Measurements from ENCODE around the gene ST6GAL1. TPM values are rescaled to one million over a fixed set of nuclear protein-coding genes. Genes with fewer than 3 reads are reported as not detected.
"Not testable (repeated sequence)": the region's sequence is repeated elsewhere in the genome, so short reads cannot be mapped to it uniquely, and the experiment has no call there.

Gene ST6GAL1
- total RNA-seq, 1 donor from 2014 or later: 74.0 TPM

DNA sequence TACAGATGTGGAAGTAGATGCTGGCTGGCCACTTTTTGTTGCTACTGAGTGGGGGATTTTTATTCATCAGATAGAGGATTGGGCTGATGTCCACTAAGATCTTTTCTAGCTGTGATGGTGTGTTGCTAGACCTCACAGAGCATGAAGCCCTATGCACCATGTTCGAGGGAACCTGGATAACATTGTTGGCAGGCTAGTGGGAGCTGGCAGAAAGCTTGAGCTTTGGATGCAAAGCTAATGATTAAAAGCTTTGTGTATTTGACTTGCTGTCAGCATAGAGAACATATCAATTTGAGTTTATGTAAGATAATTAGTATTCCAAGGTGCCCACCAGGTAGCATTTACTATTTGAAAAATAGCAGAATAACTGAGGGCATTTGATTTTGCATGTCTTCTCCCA, 59.1 kb downstream of the ST6GAL1 start:
- Mint-ChIP-seq H3K4me3 (ENCODE audit: low read depth) (no peak overlapping the region), H3K4me1 (ENCODE audit: low read depth) (peaks cover 3% of the 10 kb centered on the region), H3K27me3 (no peaks in the 10 kb centered on the region), H3K9me3 (ENCODE audit: low read depth) (no peaks in the 10 kb centered on the region), H3K27ac (peak overlapping the region; percentile 2), H3K36me3 (ENCODE audit: insufficient read depth) (peaks cover 13% of the 10 kb centered on the region)
- DNase-seq (ENCODE audit: low spot score, unreplicated experiment): no peak
- TF ChIP-seq, protein P1, sequence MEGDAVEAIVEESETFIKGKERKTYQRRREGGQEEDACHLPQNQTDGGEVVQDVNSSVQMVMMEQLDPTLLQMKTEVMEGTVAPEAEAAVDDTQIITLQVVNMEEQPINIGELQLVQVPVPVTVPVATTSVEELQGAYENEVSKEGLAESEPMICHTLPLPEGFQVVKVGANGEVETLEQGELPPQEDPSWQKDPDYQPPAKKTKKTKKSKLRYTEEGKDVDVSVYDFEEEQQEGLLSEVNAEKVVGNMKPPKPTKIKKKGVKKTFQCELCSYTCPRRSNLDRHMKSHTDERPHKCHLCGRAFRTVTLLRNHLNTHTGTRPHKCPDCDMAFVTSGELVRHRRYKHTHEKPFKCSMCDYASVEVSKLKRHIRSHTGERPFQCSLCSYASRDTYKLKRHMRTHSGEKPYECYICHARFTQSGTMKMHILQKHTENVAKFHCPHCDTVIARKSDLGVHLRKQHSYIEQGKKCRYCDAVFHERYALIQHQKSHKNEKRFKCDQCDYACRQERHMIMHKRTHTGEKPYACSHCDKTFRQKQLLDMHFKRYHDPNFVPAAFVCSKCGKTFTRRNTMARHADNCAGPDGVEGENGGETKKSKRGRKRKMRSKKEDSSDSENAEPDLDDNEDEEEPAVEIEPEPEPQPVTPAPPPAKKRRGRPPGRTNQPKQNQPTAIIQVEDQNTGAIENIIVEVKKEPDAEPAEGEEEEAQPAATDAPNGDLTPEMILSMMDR (IDR thresholded peaks at IDR 0.05; ENCODE audit: unreplicated experiment): no peak

DNA sequence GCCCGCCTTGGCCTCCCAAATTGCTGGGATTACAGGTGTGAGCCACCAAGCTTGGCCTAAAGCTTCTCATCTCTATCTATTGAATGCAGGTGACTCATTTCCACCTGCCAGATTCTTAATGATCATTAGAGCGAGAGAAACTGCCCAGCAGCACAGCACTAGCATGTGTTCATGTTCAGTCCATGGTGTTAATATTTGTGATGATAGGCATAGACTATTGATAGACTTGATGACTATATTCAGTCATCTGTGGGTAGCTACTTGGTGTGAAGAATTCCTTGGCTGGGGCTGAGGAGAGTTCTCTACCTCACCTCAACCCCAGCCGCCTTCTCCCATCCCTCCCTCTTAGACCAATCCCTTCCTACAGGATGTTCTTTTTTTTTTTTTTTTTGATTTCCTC, 60.0 kb downstream of the ST6GAL1 start:
- DNase-seq (ENCODE audit: low spot score, unreplicated experiment): no peak
- TF ChIP-seq, protein P1 (IDR thresholded peaks at IDR 0.05; ENCODE audit: unreplicated experiment): no peak
- Mint-ChIP-seq H3K4me1 (ENCODE audit: low read depth) (peaks cover 3% of the 10 kb centered on the region), H3K4me3 (ENCODE audit: low read depth) (no peak overlapping the region), H3K36me3 (ENCODE audit: insufficient read depth) (peaks cover 13% of the 10 kb centered on the region), H3K27ac (no peak overlapping the region), H3K27me3 (no peaks in the 10 kb centered on the region), H3K9me3 (ENCODE audit: low read depth) (no peaks in the 10 kb centered on the region)

DNA sequence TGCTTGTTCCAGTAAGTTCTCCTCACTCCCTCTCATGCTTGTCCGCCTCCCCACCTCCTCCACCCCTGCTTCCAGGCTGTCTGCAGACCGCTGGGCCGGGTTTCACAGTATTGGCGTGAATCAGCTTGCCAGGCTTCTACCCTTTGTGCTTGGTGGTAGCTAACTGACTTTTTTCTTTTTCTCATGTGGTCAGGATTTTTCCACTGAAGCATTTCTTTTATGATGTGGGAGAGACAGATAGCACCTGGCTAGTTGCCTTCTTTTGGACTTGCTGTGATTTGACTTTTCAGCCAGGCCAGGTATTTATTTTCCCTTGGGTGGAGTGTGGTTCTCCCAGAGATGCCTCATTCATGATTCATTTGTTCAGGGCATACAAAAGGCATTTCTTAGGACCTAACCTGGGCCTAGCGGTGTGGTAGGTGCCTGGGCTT, 60.6 kb downstream of the ST6GAL1 start:
- no peak overlapping the region for H3K27ac Mint-ChIP-seq
- DNase-seq (ENCODE audit: low spot score, unreplicated experiment): no peak
- peaks cover 12% of the 10 kb centered on the region for H3K36me3 Mint-ChIP-seq (ENCODE audit: insufficient read depth)
- TF ChIP-seq, protein P1 (IDR thresholded peaks at IDR 0.05; ENCODE audit: unreplicated experiment): no peak
- H3K9me3 Mint-ChIP-seq (ENCODE audit: low read depth): no peaks in the 10 kb centered on the region
- peaks cover 3% of the 10 kb centered on the region for H3K4me1 Mint-ChIP-seq (ENCODE audit: low read depth)
- no peaks in the 10 kb centered on the region for H3K27me3 Mint-ChIP-seq
- H3K4me3 Mint-ChIP-seq (ENCODE audit: low read depth): no peak overlapping the region

DNA sequence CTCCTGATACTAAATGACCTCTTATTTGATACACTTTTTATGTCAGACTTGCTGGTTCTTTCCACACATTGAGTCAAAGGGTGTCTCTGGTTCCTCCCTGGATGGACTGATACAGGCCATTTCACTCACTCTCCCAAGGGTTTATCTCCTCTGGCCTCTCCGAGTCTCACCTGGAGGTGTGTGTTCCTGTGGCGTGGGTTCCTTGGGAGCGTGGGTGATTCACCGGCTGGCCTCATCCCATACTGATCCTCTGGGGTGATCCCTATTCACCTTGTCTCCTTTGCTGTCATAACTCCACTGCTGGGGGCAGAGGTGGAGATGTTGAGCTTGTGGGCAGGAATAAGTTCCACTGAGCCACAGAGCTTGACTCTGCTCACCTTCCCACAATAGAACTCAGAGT, 61.1 kb downstream of the ST6GAL1 start:
- H3K4me1 Mint-ChIP-seq (ENCODE audit: low read depth): peaks cover 3% of the 10 kb centered on the region
- TF ChIP-seq, protein P1 (IDR thresholded peaks at IDR 0.05; ENCODE audit: unreplicated experiment): no peak
- no peak for DNase-seq (ENCODE audit: low spot score, unreplicated experiment)
- H3K27me3 Mint-ChIP-seq: no peaks in the 10 kb centered on the region
- peaks cover 13% of the 10 kb centered on the region for H3K36me3 Mint-ChIP-seq (ENCODE audit: insufficient read depth)
- H3K9me3 Mint-ChIP-seq (ENCODE audit: low read depth): no peaks in the 10 kb centered on the region
- no peak overlapping the region for H3K4me3 Mint-ChIP-seq (ENCODE audit: low read depth)
- no peak overlapping the region for H3K27ac Mint-ChIP-seq

DNA sequence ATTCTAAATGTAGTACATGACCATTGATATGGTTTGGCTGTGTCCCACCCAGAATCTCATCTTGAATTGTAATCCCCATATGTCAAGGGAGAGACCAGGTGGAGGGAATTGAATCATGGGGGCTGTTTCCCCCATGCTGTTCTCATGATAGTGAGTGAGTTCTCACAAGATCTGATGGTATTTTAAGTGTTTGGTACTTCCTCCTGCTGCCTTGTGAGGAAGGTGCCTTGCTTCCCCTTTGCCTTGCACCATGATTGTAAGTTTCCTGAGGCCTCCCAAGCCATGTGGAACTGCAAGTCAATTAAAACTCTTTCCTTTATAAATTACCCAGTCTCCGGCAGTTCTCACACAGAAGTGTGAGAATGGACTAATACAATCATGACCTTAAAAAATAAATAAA, 61.8 kb downstream of the ST6GAL1 start:
- H3K4me3 Mint-ChIP-seq (ENCODE audit: low read depth); H3K4me1 Mint-ChIP-seq (ENCODE audit: low read depth); H3K27me3 Mint-ChIP-seq: not testable (repeated sequence)

DNA sequence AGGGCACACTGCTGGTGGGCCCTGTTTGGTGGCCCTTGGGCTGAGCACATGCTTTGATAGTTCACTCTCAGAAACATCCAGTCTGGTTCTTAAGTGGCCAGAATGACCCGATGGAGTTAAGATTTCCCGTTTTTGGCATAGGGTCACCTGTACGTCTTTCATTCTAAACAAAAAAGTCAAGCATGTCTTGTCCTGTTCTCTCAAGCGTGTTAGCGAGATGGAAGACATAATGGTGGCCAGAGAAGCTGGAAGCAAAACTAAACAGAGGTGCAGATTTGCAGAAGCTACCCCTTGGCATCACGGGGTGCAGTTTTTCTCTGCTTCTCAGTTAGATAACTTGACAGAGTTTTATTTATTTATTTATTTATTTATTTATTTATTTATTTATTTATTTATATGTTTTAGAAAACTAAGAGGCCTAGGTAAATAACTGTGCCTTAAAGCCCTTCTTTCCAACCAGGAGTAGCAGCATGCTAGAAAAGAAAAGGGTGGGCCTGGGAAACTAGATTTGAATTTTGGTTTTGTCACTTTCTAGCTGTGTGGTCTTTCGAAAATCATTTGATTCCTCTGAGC, 63.0 kb downstream of the ST6GAL1 start:
- H3K27ac Mint-ChIP-seq: no peak overlapping the region
- no peaks in the 10 kb centered on the region for H3K9me3 Mint-ChIP-seq (ENCODE audit: low read depth)
- peaks cover 3% of the 10 kb centered on the region for H3K4me1 Mint-ChIP-seq (ENCODE audit: low read depth)
- no peak for DNase-seq (ENCODE audit: low spot score, unreplicated experiment)
- no peak overlapping the region for H3K4me3 Mint-ChIP-seq (ENCODE audit: low read depth)
- no peaks in the 10 kb centered on the region for H3K27me3 Mint-ChIP-seq
- H3K36me3 Mint-ChIP-seq (ENCODE audit: insufficient read depth): peaks cover 11% of the 10 kb centered on the region
- TF ChIP-seq, protein P1 (IDR thresholded peaks at IDR 0.05; ENCODE audit: unreplicated experiment): no peak

More for the DNA sequence above, 61.8 kb downstream of the ST6GAL1 start:
- DNase-seq (ENCODE audit: low spot score, unreplicated experiment); H3K9me3 Mint-ChIP-seq (ENCODE audit: low read depth); H3K27ac Mint-ChIP-seq: not testable (repeated sequence)
- peaks cover 11% of the 10 kb centered on the region for H3K36me3 Mint-ChIP-seq (ENCODE audit: insufficient read depth)

Measured in progenitor cell of endocrine pancreas (in vitro differentiated cells).